Colonic mucosa (tissue), 4 donors: ENCODE data around the gene DOC2B. TPM values are rescaled to one million over a fixed set of nuclear protein-coding genes. Genes with fewer than 3 reads are reported as not detected.

Experiments used
- DNase-seq: peaks from one replicate; pipeline ENCODE4 v3.0.0-alpha.2; 2020
- H3K27ac ChIP-seq: fragments of 200-600 bp; one replicate; pipeline ENCODE4 v1.8.0; 2021
- H3K27me3 ChIP-seq: fragments of 200-600 bp; one replicate; pipeline ENCODE4 v1.8.0; 2021
- H3K36me3 ChIP-seq: fragments of 200-600 bp; one replicate; pipeline ENCODE4 v1.8.0; 2021
- H3K4me1 ChIP-seq: fragments of 200-600 bp; one replicate; pipeline ENCODE4 v1.8.0; 2021; ENCODE audit warnings: mild to moderate bottlenecking
- H3K4me3 ChIP-seq: fragments of 200-600 bp; one replicate; pipeline ENCODE4 v1.8.0; 2021
- H3K9ac ChIP-seq, 2 donors: one replicate each; pipeline ENCODE4 v1.7.0; 2013; ENCODE audit warnings: control low read depth in 2 of 2, low read depth in 2 of 2, low read length in 2 of 2
- H3K9me3 ChIP-seq: fragments of 200-600 bp; one replicate; pipeline ENCODE4 v1.8.0; 2021
- CTCF ChIP-seq: fragments of 200-600 bp; IDR thresholded peaks from one replicate; pipeline ENCODE4 v1.8.0; 2022; ENCODE audit warnings: antibody characterized with exemption, mild to moderate bottlenecking
- intact Hi-C: fragments of 100-400 bp; cut with DNase I; formaldehyde crosslinking; loops from one replicate; pipeline ENCODE4 v1.14.1; 2022
- total RNA-seq, 2 donors: library from RNA; stranded (reverse); fragmentation: NEBNext Ultra II Directional in 1 of 2; extraction: Animal tissue kit (Norgen Biotek cat#: 25700) in 1 of 2; gene quantifications; one replicate each; pipeline ENCODE4 v1.2.1, GENCODE V29; 2021
- donor health status: healthy.
- donor health status: DM: no; HTN: no; CAD: no.
- donor health status: DM: no; HTN: no; CAD: no.

Gene DOC2B
- total RNA-seq, 2 donors from 2014 or later, result 1.3 to 4.4 TPM

- no peak for DNase-seq
- no peaks in the 10 kb centered on the region for H3K4me1 ChIP-seq
- no peaks in the 10 kb centered on the region for H3K9me3 ChIP-seq
- intact Hi-C loops, result no loop called here
- no peaks in the 10 kb centered on the region for H3K36me3 ChIP-seq
- no peak overlapping the region for H3K27ac ChIP-seq
- H3K4me3 ChIP-seq, result no peak overlapping the region
- no peak overlapping the region for H3K9ac ChIP-seq
- no peak for TF ChIP-seq CTCF
- H3K27me3 ChIP-seq, result no peaks in the 10 kb centered on the region
Observed at GRCh38 chr17:155576-155975, 25.9 kb downstream of the DOC2B start.

- Histone ChIP-seq H3K9me3 (no peaks in the 10 kb centered on the region), H3K9ac (no peak overlapping the region), H3K27me3 (no peaks in the 10 kb centered on the region), H3K4me1 (no peaks in the 10 kb centered on the region), H3K36me3 (no peaks in the 10 kb centered on the region), H3K4me3 (no peak overlapping the region), H3K27ac (no peak overlapping the region)
- no peak for TF ChIP-seq CTCF
- intact Hi-C loops, result no loop called here
- no peak for DNase-seq
Observed at GRCh38 chr17:153851-154250, 27.6 kb downstream of the DOC2B start.

- DNase-seq, result no peak
- Histone ChIP-seq H3K9me3 (no peaks in the 10 kb centered on the region), H3K4me1 (no peaks in the 10 kb centered on the region), H3K4me3 (no peak overlapping the region), H3K9ac (no peak overlapping the region), H3K27ac (no peak overlapping the region), H3K27me3 (no peaks in the 10 kb centered on the region), H3K36me3 (no peaks in the 10 kb centered on the region)
- intact Hi-C loops, result no loop called here
- TF ChIP-seq CTCF, result no peak
Observed at GRCh38 chr17:152860-153420, 28.5 kb downstream of the DOC2B start.

- DNase-seq, result no peak
- Histone ChIP-seq H3K4me3 (no peak overlapping the region), H3K4me1 (no peaks in the 10 kb centered on the region), H3K9me3 (no peaks in the 10 kb centered on the region), H3K36me3 (no peaks in the 10 kb centered on the region), H3K27ac (no peak overlapping the region), H3K9ac (no peak overlapping the region), H3K27me3 (no peaks in the 10 kb centered on the region)
- no peak for TF ChIP-seq CTCF
- intact Hi-C loops, result no loop called here
Observed at GRCh38 chr17:151886-152859, 29.3 kb downstream of the DOC2B start.

- H3K4me1 ChIP-seq, result no peaks in the 10 kb centered on the region
- intact Hi-C loops, result no loop called here
- H3K4me3 ChIP-seq, result no peak overlapping the region
- H3K9ac ChIP-seq, result no peak overlapping the region
- no peaks in the 10 kb centered on the region for H3K36me3 ChIP-seq
- no peak for TF ChIP-seq CTCF
- DNase-seq, result no peak
- H3K27me3 ChIP-seq, result no peaks in the 10 kb centered on the region
- no peaks in the 10 kb centered on the region for H3K9me3 ChIP-seq
- H3K27ac ChIP-seq, result no peak overlapping the region
Observed at GRCh38 chr17:151004-151403, 30.4 kb downstream of the DOC2B start.
